B cell (primary cell): ENCODE results near the gene SLC23A2. TPM values are rescaled to one million over a fixed set of nuclear protein-coding genes. Genes with fewer than 3 reads are reported as not detected.

Experiments used
- ATAC-seq: fragments of 200-7000 bp; cut with Tn5 transposase; one replicate; pipeline ENCODE4 v1.10.0; 2021; ENCODE audit warnings: low read depth, mild to moderate bottlenecking, moderate number of reproducible peaks, moderate library complexity
- CTCF ChIA-PET: fragments of 350-600 bp; sonication (Branson Sonifier 250); formaldehyde crosslinking; loops from one replicate; lab custom pipeline; 2021; ENCODE audit warnings: antibody characterized with exemption, inconsistent platforms; lab: Charles Lee
- POLR2A ChIA-PET: fragments of 350-600 bp; sonication (Branson Sonifier 250); formaldehyde crosslinking; loops from one replicate; lab custom pipeline; 2021; ENCODE audit warnings: antibody characterized with exemption; lab: Charles Lee
- DNase-seq: peaks from one replicate; pipeline ENCODE4 v3.0.0; 2013
- H2AFZ ChIP-seq: 2 replicates; pipeline ENCODE4 v1.6.1; 2012; ENCODE audit warnings: mild to moderate bottlenecking, low read depth, low read length; ENCODE audit not compliant: insufficient read depth, poor library complexity, severe bottlenecking
- H3K27ac ChIP-seq, 2 donors: 1 replicate in 1 of 2; 2 replicates in 1 of 2; pipeline ENCODE4 v1.5.1; 2012 to 2013; ENCODE audit warnings: low read length in 2 of 2, mild to moderate bottlenecking in 2 of 2, moderate library complexity in 1 of 2
- H3K27me3 ChIP-seq, 4 experiments: fragments of 200-600 bp in 1 of 4; sonication (generic) in 1 of 4; replicated peaks in 1 of 4; 1 replicate in 2 of 4; 2 replicates in 2 of 4; pipeline versions ENCODE4 v1.6.1 to v1.7.0; 2013 to 2016; ENCODE audit warnings: low read length in 3 of 4, mild to moderate bottlenecking in 2 of 4, mixed read lengths in 1 of 4, moderate library complexity in 1 of 4; ENCODE audit not compliant: insufficient read depth in 4 of 4, control insufficient read depth in 3 of 4; ENCODE audit errors: control extremely low read depth in 1 of 4
- H3K36me3 ChIP-seq, 2 experiments: replicated peaks in 1 of 2; 1 replicate in 1 of 2; 2 replicates in 1 of 2; pipeline versions ENCODE4 v1.6.1 to v1.7.1; 2013; ENCODE audit warnings: low read length in 1 of 2; ENCODE audit not compliant: insufficient read depth in 2 of 2, control insufficient read depth in 1 of 2; ENCODE audit errors: control extremely low read depth in 1 of 2, extremely low read depth in 1 of 2
- H3K4me1 ChIP-seq, 2 donors: fragments of 200-600 bp in 1 of 2; sonication (generic) in 1 of 2; 1 replicate in 1 of 2; 2 replicates in 1 of 2; pipeline versions ENCODE4 v1.5.1 to v1.6.1; 2013 to 2017; ENCODE audit warnings: low read length in 2 of 2; ENCODE audit not compliant: control insufficient read depth in 2 of 2, insufficient read depth in 2 of 2
- H3K4me2 ChIP-seq: replicated peaks from 2 replicates; pipeline ENCODE3; 2012; ENCODE audit warnings: mild to moderate bottlenecking, low read depth, low read length; ENCODE audit not compliant: poor library complexity, severe bottlenecking
- H3K4me3 ChIP-seq, 5 experiments: fragments of 200-600 bp in 1 of 5; sonication (generic) in 1 of 5; 1 replicate in 3 of 5; 2 replicates in 2 of 5; pipeline versions ENCODE4 v1.5.1 to v1.7.0; 2011 to 2016; ENCODE audit warnings: low read length in 4 of 5, mild to moderate bottlenecking in 4 of 5, low read depth in 2 of 5, control low read depth in 1 of 5, moderate library complexity in 1 of 5; ENCODE audit not compliant: insufficient read depth in 1 of 5; ENCODE audit errors: control extremely low read depth in 1 of 5, extremely low read depth in 1 of 5
- H3K79me2 ChIP-seq: fragments of 200-600 bp; sonication (generic); one replicate; pipeline ENCODE4 v1.6.0; 2016; ENCODE audit warnings: low read length; ENCODE audit not compliant: control insufficient read depth, insufficient read depth
- H3K9ac ChIP-seq: fragments of 200-600 bp; sonication (generic); 2 replicates; pipeline ENCODE4 v1.6.1; 2017; ENCODE audit warnings: mild to moderate bottlenecking, low read length, moderate library complexity
- H3K9me3 ChIP-seq, 3 donors: one replicate each; pipeline versions ENCODE4 v1.6.1 to v1.7.1; 2013; ENCODE audit warnings: low read length in 2 of 3; ENCODE audit not compliant: control insufficient read depth in 2 of 3, insufficient read depth in 1 of 3; ENCODE audit errors: control extremely low read depth in 1 of 3
- H4K20me1 ChIP-seq: 2 replicates; pipeline ENCODE4 v1.6.0; 2012; ENCODE audit warnings: mild to moderate bottlenecking, low read length; ENCODE audit not compliant: insufficient read depth, control insufficient read depth, poor library complexity, severe bottlenecking
- H3K27ac Mint-ChIP-seq: one replicate; pipeline ENCODE4 v1.8.0; 2021; ENCODE audit warnings: mixed read lengths
- H3K27me3 Mint-ChIP-seq: one replicate; pipeline ENCODE4 v1.8.0; 2021; ENCODE audit warnings: mixed read lengths
- H3K4me1 Mint-ChIP-seq: one replicate; pipeline ENCODE4 v1.8.0; 2021; ENCODE audit warnings: mixed read lengths
- H3K4me3 Mint-ChIP-seq: one replicate; pipeline ENCODE4 v1.8.0; 2021; ENCODE audit warnings: mixed read lengths
- H3K9me3 Mint-ChIP-seq: one replicate; pipeline ENCODE4 v1.8.0; 2022; ENCODE audit warnings: mixed read lengths; ENCODE audit not compliant: insufficient read depth
- EZH2 ChIP-seq: IDR thresholded peaks from 2 replicates; pipeline ENCODE4 v1.6.1; 2012; ENCODE audit warnings: borderline replicate concordance, low read depth, mild to moderate bottlenecking, moderate library complexity, low read length; ENCODE audit not compliant: insufficient read depth, poor library complexity, severe bottlenecking
- WGBS: methylation state at CpG from one replicate; pipeline ENCODE4 v1.1.5; 2013; ENCODE audit warnings: missing lambda C conversion rate; ENCODE audit not compliant: insufficient coverage; 5-methylcytosine and 5-hydroxymethylcytosine counted together
- intact Hi-C: fragments of 100-400 bp; cut with micrococcal nuclease; formaldehyde crosslinking; loops from one replicate; pipeline ENCODE4 v1.10.0; 2022
- polyA plus RNA-seq: library from polyadenylated mRNA; depleted of rRNA; stranded (reverse); fragments of >200 nt; gene quantifications from 2 replicates; pipeline ENCODE4 v1.2.3, GENCODE V29; 2012
- total RNA-seq, 2 donors: library from RNA; stranded (reverse); fragments of 120-200 nt in 1 of 2; gene quantifications; 1 replicate in 1 of 2; 2 replicates in 1 of 2; pipeline versions ENCODE4 v1.2.3 to v1.2.4, GENCODE V29; 2013 to 2022
- TF ChIP-seq, protein P1 (sequence below): fragments of 200-600 bp; IDR thresholded peaks from one replicate; pipeline ENCODE4 v1.8.0; 2022; ENCODE audit warnings: antibody characterized with exemption, mild to moderate bottlenecking

Gene SLC23A2
- total and polyA plus RNA-seq, 2 donors (not counting 1 experiment from before 2014, with no cell fraction given) = 23.6 to 70.7 TPM

- TF ChIP-seq, protein P1, sequence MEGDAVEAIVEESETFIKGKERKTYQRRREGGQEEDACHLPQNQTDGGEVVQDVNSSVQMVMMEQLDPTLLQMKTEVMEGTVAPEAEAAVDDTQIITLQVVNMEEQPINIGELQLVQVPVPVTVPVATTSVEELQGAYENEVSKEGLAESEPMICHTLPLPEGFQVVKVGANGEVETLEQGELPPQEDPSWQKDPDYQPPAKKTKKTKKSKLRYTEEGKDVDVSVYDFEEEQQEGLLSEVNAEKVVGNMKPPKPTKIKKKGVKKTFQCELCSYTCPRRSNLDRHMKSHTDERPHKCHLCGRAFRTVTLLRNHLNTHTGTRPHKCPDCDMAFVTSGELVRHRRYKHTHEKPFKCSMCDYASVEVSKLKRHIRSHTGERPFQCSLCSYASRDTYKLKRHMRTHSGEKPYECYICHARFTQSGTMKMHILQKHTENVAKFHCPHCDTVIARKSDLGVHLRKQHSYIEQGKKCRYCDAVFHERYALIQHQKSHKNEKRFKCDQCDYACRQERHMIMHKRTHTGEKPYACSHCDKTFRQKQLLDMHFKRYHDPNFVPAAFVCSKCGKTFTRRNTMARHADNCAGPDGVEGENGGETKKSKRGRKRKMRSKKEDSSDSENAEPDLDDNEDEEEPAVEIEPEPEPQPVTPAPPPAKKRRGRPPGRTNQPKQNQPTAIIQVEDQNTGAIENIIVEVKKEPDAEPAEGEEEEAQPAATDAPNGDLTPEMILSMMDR = no peak
- no peak for TF ChIP-seq EZH2
- H3K9me3 ChIP-seq = no peaks in the 10 kb centered on the region
- no peaks in the 10 kb centered on the region for H3K27me3 ChIP-seq
- Mint-ChIP-seq H3K27ac (no peak overlapping the region), H3K27me3 (no peaks in the 10 kb centered on the region), H3K9me3 (no peaks in the 10 kb centered on the region), H3K4me1 (no peaks in the 10 kb centered on the region), H3K4me3 (no peak overlapping the region)
- H3K9ac ChIP-seq = no peak overlapping the region
- no peak overlapping the region for H3K4me3 ChIP-seq
- no peaks in the 10 kb centered on the region for H4K20me1 ChIP-seq
- intact Hi-C loops = loop anchor here (10.0 kb wide), 1 partner anchor 52 kb away; no protein-coding TSS in a partner anchor
- CTCF ChIA-PET = interaction anchor here (1.0 kb wide), 1 partner anchor 234 kb away, joined by 3 read pairs; no protein-coding TSS in a partner anchor
- DNase-seq (no peak), ATAC-seq (no peak)
- 100% methylated on average over 2 of the region's 2 CpGs for WGBS
- peaks cover 0 to 58% of the 10 kb centered on the region in 2 experiments for H3K36me3 ChIP-seq
- no peaks in the 10 kb centered on the region for H3K4me1 ChIP-seq
- POLR2A ChIA-PET = no interaction called here
- no peak overlapping the region for H3K4me2 ChIP-seq
- no peak overlapping the region for H2AFZ ChIP-seq
- H3K79me2 ChIP-seq = no peaks in the 10 kb centered on the region
- H3K27ac ChIP-seq = no peak overlapping the region
These were observed 134.9 kb downstream of the SLC23A2 start for GRCh38 chr20:4866429-4866828.

GRCh38 chr20:4864311-4864752 is 137.0 kb downstream of the SLC23A2 start:
- Mint-ChIP-seq H3K9me3 (no peaks in the 10 kb centered on the region), H3K27me3 (no peaks in the 10 kb centered on the region), H3K27ac (peak overlapping the region; percentile 16), H3K4me3 (no peak overlapping the region), H3K4me1 (no peaks in the 10 kb centered on the region)
- Histone ChIP-seq H3K9me3 (no peaks in the 10 kb centered on the region), H3K27me3 (no peaks in the 10 kb centered on the region), H3K79me2 (no peaks in the 10 kb centered on the region), H3K4me2 (no peak overlapping the region), H3K27ac (no peak overlapping the region), H3K36me3 (peaks cover 0 to 71% of the 10 kb centered on the region in 2 experiments), H3K4me3 (no peak overlapping the region), H3K9ac (no peak overlapping the region), H2AFZ (no peak overlapping the region), H3K4me1 (no peaks in the 10 kb centered on the region), H4K20me1 (no peaks in the 10 kb centered on the region)
- POLR2A ChIA-PET = no interaction called here
- 100% methylated on average over 1 of the region's 4 CpGs for WGBS
- no peak for DNase-seq
- intact Hi-C loops = loop anchor here (10.0 kb wide), 1 partner anchor 50 kb away; no protein-coding TSS in a partner anchor
- ATAC-seq = no peak
- no peak for TF ChIP-seq EZH2
- TF ChIP-seq, protein P1 = no peak
- CTCF ChIA-PET = interaction anchor here (0.9 to 1.3 kb wide), 2 partner anchors 9 to 82 kb away, joined by 3 read pairs; no protein-coding TSS in a partner anchor
